ENCODE data around the gene SYT1. TPM values are rescaled to one million over a fixed set of nuclear protein-coding genes. Genes with fewer than 3 reads are reported as not detected.

SYT1 gene
- total RNA-seq, 1 donor from 2014 or later, result 0.30 TPM

DNA sequence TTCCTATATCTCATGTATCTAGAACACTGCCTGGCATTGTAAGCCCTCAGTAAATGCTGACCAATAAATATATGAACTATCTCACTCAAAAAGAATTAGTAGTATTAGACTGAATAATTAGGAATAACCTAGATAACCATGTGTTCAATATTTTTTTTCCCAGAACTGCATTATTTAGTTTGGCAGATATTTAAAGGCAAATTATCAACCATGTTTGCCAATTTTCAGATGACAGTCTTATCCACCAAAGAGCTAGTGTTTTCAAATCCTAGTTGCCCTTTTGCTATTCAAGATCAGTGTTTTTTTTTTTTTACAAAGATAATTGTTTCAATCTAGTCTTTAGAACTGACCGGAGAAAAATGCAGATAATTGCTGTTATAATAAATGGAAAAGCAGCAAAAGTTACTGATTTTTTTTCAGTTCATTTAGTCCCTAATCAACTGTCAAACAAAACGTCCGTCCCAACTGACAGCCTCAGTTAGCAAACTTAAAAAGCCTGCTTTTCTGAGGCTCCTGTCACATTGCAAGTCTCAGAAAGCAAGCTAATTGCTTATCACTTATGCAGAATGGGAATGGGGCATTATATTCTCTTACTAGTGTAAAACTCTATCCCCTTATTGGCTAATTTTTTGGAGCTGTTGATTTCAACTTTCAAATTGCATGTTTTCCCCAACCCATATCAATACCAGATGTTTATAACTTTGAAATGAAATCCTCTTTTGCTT, 623.0 kb downstream of the SYT1 start:
- H3K36me3 ChIP-seq, result no peaks in the 10 kb centered on the region
- H3K4me3 ChIP-seq, result no peak overlapping the region
- no peak for DNase-seq
- H3K27ac ChIP-seq (replicated peaks), result no peak overlapping the region
- H3K4me1 ChIP-seq, result no peaks in the 10 kb centered on the region
- intact Hi-C loops (cut with micrococcal nuclease), result no loop called here
- H3K9me3 ChIP-seq (replicated peaks), result peaks cover 6% of the 10 kb centered on the region
- no peaks in the 10 kb centered on the region for H3K27me3 ChIP-seq (ENCODE audit: low read depth)
- TF ChIP-seq, protein P1, sequence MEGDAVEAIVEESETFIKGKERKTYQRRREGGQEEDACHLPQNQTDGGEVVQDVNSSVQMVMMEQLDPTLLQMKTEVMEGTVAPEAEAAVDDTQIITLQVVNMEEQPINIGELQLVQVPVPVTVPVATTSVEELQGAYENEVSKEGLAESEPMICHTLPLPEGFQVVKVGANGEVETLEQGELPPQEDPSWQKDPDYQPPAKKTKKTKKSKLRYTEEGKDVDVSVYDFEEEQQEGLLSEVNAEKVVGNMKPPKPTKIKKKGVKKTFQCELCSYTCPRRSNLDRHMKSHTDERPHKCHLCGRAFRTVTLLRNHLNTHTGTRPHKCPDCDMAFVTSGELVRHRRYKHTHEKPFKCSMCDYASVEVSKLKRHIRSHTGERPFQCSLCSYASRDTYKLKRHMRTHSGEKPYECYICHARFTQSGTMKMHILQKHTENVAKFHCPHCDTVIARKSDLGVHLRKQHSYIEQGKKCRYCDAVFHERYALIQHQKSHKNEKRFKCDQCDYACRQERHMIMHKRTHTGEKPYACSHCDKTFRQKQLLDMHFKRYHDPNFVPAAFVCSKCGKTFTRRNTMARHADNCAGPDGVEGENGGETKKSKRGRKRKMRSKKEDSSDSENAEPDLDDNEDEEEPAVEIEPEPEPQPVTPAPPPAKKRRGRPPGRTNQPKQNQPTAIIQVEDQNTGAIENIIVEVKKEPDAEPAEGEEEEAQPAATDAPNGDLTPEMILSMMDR (IDR thresholded peaks at IDR 0.05; ENCODE audit: borderline replicate concordance), result no peak

Small RNA genes within 50 kb of the gene (microRNA-seq; reads per million reads assigned to microRNA genes)
- not detected for gene MIR1252

Data from left ventricle myocardium inferior (tissue), 1 donor.